G401.6 (cell line): ENCODE measurements around the gene WWOX.
"Not testable (repeated sequence)": the region's sequence is repeated elsewhere in the genome, so short reads cannot be mapped to it uniquely, and the experiment has no call there.

ENCODE experiments used
- FAIRE-seq: peaks from 2 replicates; lab custom pipeline; 2012; peaks lifted over from hg19 to GRCh38; lab: Jason Lieb, UNC

Gene WWOX

GRCh38 chr16:78099271-78100111, at the start of gene WWOX:
TSS of gene WWOX (plus strand) at chr16:78099654.
- peak; percentile 98 for FAIRE-seq

GRCh38 chr16:78050734-78051400, 48.6 kb upstream of the WWOX start:
- no peak for FAIRE-seq

DNA sequence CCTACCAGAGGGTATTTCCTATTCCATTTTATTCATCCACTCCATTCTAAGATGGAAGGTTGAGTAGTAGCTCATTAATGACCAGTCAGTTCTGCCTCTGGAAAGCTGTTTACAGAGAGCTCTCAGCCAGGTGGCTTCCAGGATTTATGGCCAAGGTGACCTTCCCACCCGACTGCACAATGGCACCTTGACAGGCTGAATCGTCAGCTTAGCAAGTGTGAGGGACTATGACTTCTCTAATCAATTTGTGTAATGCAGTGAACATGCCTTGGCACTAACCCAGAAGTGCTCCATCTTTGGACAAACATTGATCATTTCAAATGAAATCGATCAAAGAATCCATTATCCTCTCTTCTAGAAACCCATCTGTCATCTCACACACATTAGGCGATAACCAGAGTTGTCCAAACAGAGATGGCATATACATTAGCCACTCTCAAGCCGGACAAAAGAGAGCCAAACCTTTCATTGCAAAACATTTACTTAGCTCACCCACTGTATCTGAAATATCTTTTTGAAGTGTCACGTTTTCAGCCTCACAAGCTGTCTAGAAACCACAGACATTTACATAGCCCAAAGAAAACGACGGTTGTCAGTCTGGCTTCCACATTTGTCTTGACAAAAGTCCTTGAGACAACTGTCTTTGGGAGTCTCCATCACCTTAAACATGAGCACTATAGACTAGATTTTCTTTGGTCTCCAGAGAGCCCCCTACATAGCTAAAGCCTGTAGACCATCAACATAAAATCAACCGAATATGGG, 41.5 kb upstream of the WWOX start:
- FAIRE-seq = no peak

GRCh38 chr16:78059806-78060205, 39.6 kb upstream of the WWOX start:
- FAIRE-seq = not testable (repeated sequence)

- FAIRE-seq = no peak
These were observed 39.2 kb upstream of the WWOX start for GRCh38 chr16:78060295-78060694.

DNA sequence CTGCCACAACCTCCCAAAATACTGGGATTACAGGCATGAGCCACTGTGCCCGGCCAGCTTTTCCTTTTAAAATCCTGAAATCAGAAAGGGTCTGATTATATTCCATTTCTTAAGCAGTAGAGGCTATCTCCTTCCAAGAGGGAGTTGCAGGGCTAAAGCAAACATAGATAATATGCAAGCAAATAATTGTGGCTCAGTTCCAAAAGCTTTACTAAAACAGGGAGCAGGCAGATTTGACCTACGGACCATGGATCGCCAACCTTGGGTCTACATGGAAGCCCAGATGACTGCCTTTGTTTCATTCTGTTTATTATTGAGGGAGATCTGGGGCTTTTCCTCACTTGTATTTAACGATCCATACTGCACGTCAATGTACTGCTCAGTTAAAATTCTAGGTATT, 38.6 kb upstream of the WWOX start:
- no peak for FAIRE-seq

- no peak for FAIRE-seq
These were observed 34.1 kb upstream of the WWOX start for GRCh38 chr16:78065319-78065718.

- no peak for FAIRE-seq
These were observed 29.5 kb upstream of the WWOX start for GRCh38 chr16:78069913-78070312.

- FAIRE-seq = no peak
These were observed 27.2 kb upstream of the WWOX start for GRCh38 chr16:78072275-78072674.

DNA sequence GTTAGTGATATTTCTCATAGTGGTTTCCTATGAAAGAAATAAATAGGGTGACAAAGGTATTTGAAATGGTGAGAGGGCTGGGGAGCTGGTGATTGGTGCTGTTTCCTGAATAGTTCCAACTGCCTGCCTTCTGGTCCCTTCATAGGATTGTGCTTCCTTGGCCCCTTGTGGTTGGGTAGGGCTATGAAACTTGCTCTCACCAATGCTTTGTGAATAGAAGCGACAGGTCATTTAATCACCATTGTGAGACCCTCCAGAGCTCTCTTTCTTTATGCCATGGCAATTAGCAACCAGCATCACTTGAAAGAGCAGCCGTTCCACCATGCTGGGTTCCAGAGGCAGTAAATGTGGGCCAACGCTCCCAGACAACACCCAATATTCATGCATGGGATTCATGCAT, 23.7 kb upstream of the WWOX start:
- FAIRE-seq = no peak

GRCh38 chr16:78081341-78081740, 18.1 kb upstream of the WWOX start:
- FAIRE-seq = no peak

DNA sequence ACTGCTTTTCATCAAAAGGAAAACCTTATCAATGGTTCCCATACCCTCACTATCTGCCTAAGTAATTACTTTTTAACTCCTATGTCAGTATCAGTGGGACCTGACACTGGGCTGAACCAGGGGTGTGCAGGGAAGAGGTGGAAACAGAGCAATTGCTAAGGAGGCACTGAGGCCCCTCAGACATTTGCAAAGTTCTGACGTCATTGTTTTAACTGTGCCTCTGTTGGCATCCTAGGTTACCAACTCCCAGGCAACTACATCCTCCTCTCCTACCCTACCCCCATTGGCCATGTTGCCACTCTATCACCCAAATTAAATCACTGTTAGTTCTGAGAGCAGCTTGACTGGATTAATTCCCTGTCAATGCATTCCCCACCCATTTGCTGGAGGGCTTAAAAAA, 8.0 kb upstream of the WWOX start:
- FAIRE-seq = no peak

DNA sequence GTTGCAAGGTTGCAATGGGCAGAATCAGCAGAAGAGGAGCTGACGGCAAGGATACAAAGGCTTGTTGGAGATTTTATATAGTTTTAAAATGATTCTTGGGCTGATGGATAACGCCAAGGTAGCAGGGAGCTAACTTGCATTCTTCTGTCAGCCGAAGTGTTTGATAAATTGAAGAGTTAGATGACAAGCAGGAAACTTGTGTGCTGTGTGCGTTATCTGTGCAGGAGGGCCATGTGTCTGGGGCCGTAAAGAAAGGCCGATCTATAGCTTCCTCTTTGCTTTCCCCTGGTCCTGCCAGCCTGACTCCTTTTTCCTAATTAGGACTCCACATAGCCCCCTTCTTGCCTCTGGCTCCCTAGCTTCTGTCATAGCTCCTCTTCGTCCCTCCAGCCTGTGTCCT, 6.7 kb upstream of the WWOX start:
- FAIRE-seq = no peak

- FAIRE-seq = no peak
These were observed 5.3 kb upstream of the WWOX start for GRCh38 chr16:78094166-78094565.

DNA sequence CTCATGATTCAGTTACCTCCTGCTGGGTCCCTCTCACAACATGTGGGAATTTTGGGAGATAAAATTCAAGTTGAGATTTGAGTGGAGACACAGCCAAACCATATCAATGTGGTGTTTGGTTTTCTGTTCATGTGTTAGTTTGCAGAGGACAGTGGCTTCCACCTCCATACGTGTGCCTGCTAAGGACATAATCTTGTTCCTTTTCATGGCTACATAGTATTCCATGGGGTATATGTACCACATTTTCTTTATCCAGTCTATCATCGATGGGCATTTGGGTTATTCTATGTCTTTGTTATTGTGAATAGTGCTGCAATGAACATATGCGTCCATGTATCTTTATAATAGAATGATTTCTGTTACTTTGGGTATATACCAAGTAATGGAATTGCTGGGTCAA, 4.5 kb upstream of the WWOX start:
- FAIRE-seq = no peak

DNA sequence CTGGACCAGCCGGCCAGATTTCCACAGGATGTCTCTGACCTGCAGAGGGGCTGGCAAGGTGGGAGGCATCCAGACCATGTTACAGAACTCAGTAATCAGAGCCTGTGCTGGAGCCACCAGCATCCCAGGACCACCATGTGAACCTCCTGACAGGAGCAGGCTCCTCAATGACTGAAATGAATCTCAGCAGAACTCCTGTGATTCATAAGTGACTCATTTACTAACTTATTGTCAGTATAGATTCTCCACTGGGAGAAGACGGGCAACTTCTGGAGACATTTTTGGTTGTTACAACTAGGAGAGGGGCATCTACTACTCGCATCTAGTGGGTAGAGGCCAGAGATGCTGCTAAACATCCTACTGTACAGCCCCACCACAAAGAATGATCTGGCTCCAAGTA, 3.1 kb upstream of the WWOX start:
- FAIRE-seq = no peak

GRCh38 chr16:78097548-78097947, 1.9 kb upstream of the WWOX start:
- no peak for FAIRE-seq

DNA sequence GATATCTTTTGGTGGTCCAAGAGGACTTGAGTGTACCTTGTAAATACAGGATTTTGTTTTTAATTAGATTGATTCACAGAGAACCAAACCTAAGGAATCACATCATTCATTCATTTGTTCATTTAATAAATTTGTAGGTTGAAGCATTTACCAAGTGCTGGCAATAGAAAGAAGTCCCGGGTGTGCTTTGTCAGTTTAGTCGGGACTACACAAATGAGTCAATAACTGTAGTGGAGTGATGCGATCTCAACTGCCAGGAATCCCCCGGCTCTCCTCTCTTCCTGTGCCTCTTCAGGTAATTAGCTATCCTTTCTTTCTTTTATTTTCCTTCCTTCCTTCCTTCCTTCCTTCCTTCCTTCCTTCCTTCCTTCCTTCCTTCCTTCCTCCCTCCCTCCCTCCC, 1.4 kb upstream of the WWOX start:
- FAIRE-seq = no peak

DNA sequence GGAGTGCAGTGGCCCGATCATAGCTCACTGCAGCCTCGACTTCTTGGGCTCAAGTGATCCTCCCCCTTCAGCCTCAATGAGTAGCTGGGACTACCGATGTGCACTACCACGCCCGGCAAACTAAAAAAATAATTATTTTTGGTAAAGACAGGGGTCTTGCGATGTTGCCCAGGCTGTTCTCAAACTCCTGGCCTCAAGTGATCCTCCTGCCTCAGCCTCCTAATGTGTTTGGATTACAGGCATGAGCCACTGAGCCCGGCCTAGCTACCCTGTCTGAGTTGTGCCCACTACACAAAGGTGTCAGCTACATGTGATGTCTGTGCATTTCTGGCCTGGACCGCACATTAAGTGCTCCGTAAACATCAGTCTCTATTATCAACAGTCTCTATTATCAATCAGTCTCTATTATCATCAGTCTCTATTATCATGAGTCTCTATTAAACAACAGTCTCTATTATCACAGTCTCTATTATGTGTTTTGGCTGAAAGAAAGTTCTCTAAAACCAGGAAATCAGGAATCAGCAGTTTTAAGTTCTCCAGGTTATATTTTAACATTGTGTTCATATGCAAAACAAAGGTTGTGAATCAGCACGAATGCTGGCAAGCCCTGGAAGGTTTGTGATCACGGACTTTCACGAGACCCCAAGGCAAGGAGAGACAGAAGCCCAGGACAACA, 721 bp upstream of the WWOX start:
- no peak for FAIRE-seq

DNA sequence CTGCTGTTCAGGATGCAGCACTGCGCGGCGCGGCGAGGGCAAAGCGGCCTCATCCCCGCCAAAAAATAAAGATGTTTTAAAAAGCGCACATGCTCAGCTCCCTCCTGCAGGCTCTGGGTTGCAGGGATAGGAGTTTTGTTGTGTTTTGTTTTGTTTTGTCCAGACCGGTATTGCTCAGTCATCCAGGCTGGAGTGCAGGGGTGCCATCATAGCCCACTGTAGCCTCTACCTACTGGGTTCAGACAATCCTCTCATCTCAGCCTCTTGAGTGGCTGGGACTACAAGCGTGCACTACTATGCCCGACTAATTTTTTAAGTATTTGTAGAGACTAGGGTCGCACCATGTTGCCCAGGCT, 636 bp downstream of the WWOX start:
- FAIRE-seq = no peak

- no peak for FAIRE-seq
These were observed 2.7 kb downstream of the WWOX start for GRCh38 chr16:78102122-78102660.

GRCh38 chr16:78102865-78103264, 3.4 kb downstream of the WWOX start:
- FAIRE-seq = no peak
